H9 (cell line): Measurements from ENCODE around the gene PCLAF. TPM values are rescaled to one million over a fixed set of nuclear protein-coding genes. Genes with fewer than 3 reads are reported as not detected.
"Not testable (repeated sequence)": the region's sequence is repeated elsewhere in the genome, so short reads cannot be mapped to it uniquely, and the experiment has no call there.

Source experiments
- DNase-seq: peaks from one replicate; pipeline ENCODE4 v3.0.0-alpha.2; 2017
- H2AFZ ChIP-seq: one replicate; pipeline ENCODE4 v1.6.1; 2013; ENCODE audit warnings: mild to moderate bottlenecking, low read length, control low read depth, moderate library complexity
- H2AK5ac ChIP-seq: 2 replicates; pipeline ENCODE4 v1.6.1; 2013; ENCODE audit warnings: low read length, control low read depth, mixed read lengths; ENCODE audit not compliant: insufficient read length
- H2BK120ac ChIP-seq: one replicate; pipeline ENCODE4 v1.6.1; 2013; ENCODE audit warnings: low read depth, mild to moderate bottlenecking, low read length, control low read depth, inconsistent platforms; ENCODE audit not compliant: poor library complexity, severe bottlenecking
- H2BK12ac ChIP-seq: 2 replicates; pipeline ENCODE4 v1.6.1; 2013; ENCODE audit warnings: low read length, control low read depth, mixed read lengths, low read depth; ENCODE audit not compliant: insufficient read length
- H2BK15ac ChIP-seq: 2 replicates; pipeline ENCODE4 v1.6.1; 2013; ENCODE audit warnings: low read depth, low read length, control low read depth
- H2BK20ac ChIP-seq: one replicate; pipeline ENCODE4 v1.6.1; 2013; ENCODE audit warnings: low read depth, mild to moderate bottlenecking, low read length, control low read depth, inconsistent platforms; ENCODE audit not compliant: poor library complexity, severe bottlenecking
- H2BK5ac ChIP-seq: 2 replicates; pipeline ENCODE4 v1.6.1; 2013; ENCODE audit warnings: low read length, control low read depth, mixed read lengths; ENCODE audit not compliant: insufficient read length
- H3K14ac ChIP-seq: 2 replicates; pipeline ENCODE4 v1.6.1; 2013; ENCODE audit warnings: low read length, control low read depth; ENCODE audit not compliant: insufficient read depth
- H3K18ac ChIP-seq: 2 replicates; pipeline ENCODE4 v1.6.1; 2013; ENCODE audit warnings: low read depth, mild to moderate bottlenecking, mixed read lengths, low read length, control low read depth; ENCODE audit not compliant: insufficient read length
- H3K23ac ChIP-seq: 2 replicates; pipeline ENCODE4 v1.6.1; 2013; ENCODE audit warnings: low read length, control low read depth, mixed read lengths, low read depth; ENCODE audit not compliant: insufficient read length
- H3K23me2 ChIP-seq: 2 replicates; pipeline ENCODE4 v1.6.1; 2013; ENCODE audit warnings: low read depth, mild to moderate bottlenecking, mixed read lengths, low read length, control low read depth; ENCODE audit not compliant: insufficient read length, poor library complexity, severe bottlenecking
- H3K27ac ChIP-seq: 2 replicates; pipeline ENCODE4 v1.5.1; 2013; ENCODE audit warnings: low read length, control low read depth, mixed read lengths, low read depth; ENCODE audit not compliant: insufficient read length
- H3K27me3 ChIP-seq: 2 replicates; pipeline ENCODE4 v1.6.1; 2013; ENCODE audit warnings: low read length, control low read depth, inconsistent platforms; ENCODE audit not compliant: insufficient read depth
- H3K4ac ChIP-seq: 2 replicates; pipeline ENCODE4 v1.6.1; 2013; ENCODE audit warnings: low read depth, mild to moderate bottlenecking, control low read depth, inconsistent platforms, low read length, moderate library complexity
- H3K4me1 ChIP-seq: 2 replicates; pipeline ENCODE4 v1.6.1; 2013; ENCODE audit warnings: low read length, control low read depth, inconsistent platforms; ENCODE audit not compliant: insufficient read depth
- H3K4me2 ChIP-seq: 2 replicates; pipeline ENCODE4 v1.6.1; 2013; ENCODE audit warnings: low read length, control low read depth, mixed read lengths; ENCODE audit not compliant: insufficient read length, insufficient read depth
- H3K56ac ChIP-seq: 2 replicates; pipeline ENCODE4 v1.6.1; 2013; ENCODE audit warnings: low read depth, mild to moderate bottlenecking, mixed read lengths, low read length, control low read depth; ENCODE audit not compliant: insufficient read length
- H3K79me1 ChIP-seq: 2 replicates; pipeline ENCODE4 v1.6.1; 2013; ENCODE audit warnings: low read depth, mild to moderate bottlenecking, moderate library complexity, low read length, control low read depth, inconsistent platforms; ENCODE audit not compliant: insufficient read depth, poor library complexity, severe bottlenecking
- H3K79me2 ChIP-seq: 2 replicates; pipeline ENCODE4 v1.6.1; 2013; ENCODE audit warnings: low read length, control low read depth, inconsistent platforms; ENCODE audit not compliant: insufficient read depth
- H3K9ac ChIP-seq: 2 replicates; pipeline ENCODE4 v1.6.1; 2013; ENCODE audit warnings: low read length, control low read depth, mixed read lengths; ENCODE audit not compliant: insufficient read length; ENCODE audit errors: extremely low read depth
- H3K9me3 ChIP-seq: one replicate; pipeline ENCODE4 v1.6.1; 2013; ENCODE audit warnings: low read depth, low read length, inconsistent platforms; ENCODE audit not compliant: control insufficient read depth
- H3T11ph ChIP-seq: one replicate; pipeline ENCODE4 v1.6.1; 2013; ENCODE audit warnings: mild to moderate bottlenecking, low read length, control low read depth, inconsistent platforms
- H4K20me1 ChIP-seq: one replicate; pipeline ENCODE4 v1.6.1; 2013; ENCODE audit not compliant: control insufficient read depth, insufficient read length, insufficient read depth
- H4K5ac ChIP-seq: 2 replicates; pipeline ENCODE4 v1.6.1; 2013; ENCODE audit warnings: low read depth, mild to moderate bottlenecking, mixed read lengths, low read length, control low read depth; ENCODE audit not compliant: insufficient read length
- H4K8ac ChIP-seq: replicated peaks from 2 replicates; pipeline ENCODE4 v1.6.1; 2013; ENCODE audit warnings: low read length, control low read depth, mixed read lengths, low read depth; ENCODE audit not compliant: insufficient read length
- H4K91ac ChIP-seq: 2 replicates; pipeline ENCODE4 v1.6.1; 2013; ENCODE audit warnings: low read depth, mild to moderate bottlenecking, moderate library complexity, mixed read lengths, low read length, control low read depth; ENCODE audit not compliant: insufficient read length
- H3K27ac Mint-ChIP-seq, 3 experiments: 2 replicates in 2 of 3; 3 replicates in 1 of 3; pipeline ENCODE4 v1.8.0; 2020 to 2021; ENCODE audit warnings: mixed read lengths in 3 of 3, mild to moderate bottlenecking in 1 of 3, moderate library complexity in 1 of 3
- H3K27me3 Mint-ChIP-seq: 2 replicates; pipeline ENCODE4 v1.8.0; 2021; ENCODE audit warnings: low read depth, mild to moderate bottlenecking, moderate library complexity, mixed read lengths
- H3K36me3 Mint-ChIP-seq, 3 experiments: 2 replicates in 2 of 3; 3 replicates in 1 of 3; pipeline ENCODE4 v1.8.0; 2020 to 2021; ENCODE audit warnings: low read depth in 3 of 3, mixed read lengths in 3 of 3; ENCODE audit not compliant: insufficient read depth in 1 of 3
- H3K4me1 Mint-ChIP-seq, 2 experiments: 2 replicates each; pipeline ENCODE4 v1.8.0; 2020; ENCODE audit warnings: mixed read lengths in 2 of 2
- H3K4me3 Mint-ChIP-seq, 2 experiments: 2 replicates in 1 of 2; 3 replicates in 1 of 2; pipeline ENCODE4 v1.8.0; 2020 to 2021; ENCODE audit warnings: mild to moderate bottlenecking in 2 of 2, mixed read lengths in 2 of 2, moderate library complexity in 1 of 2
- H3K9me3 Mint-ChIP-seq, 2 experiments: 2 replicates in 1 of 2; 3 replicates in 1 of 2; pipeline ENCODE4 v1.8.0; 2020; ENCODE audit warnings: mild to moderate bottlenecking in 2 of 2, mixed read lengths in 2 of 2, moderate library complexity in 1 of 2
- CTCF ChIP-seq: fragments of 200-600 bp; sonication (generic); conservative IDR thresholded peaks from 3 replicates; pipeline ENCODE4 v1.8.0; 2021; ENCODE audit warnings: antibody characterized with exemption, mild to moderate bottlenecking
- WGBS: extraction: QIAGEN DNeasy Blood & Tissue Kit; methylation state at CpG from one replicate; pipeline ENCODE4 v1.1.7; 2013; ENCODE audit warnings: missing lambda C conversion rate, low lambda C conversion rate, mixed read lengths; ENCODE audit not compliant: insufficient read length; ENCODE audit errors: extremely low coverage; 5-methylcytosine and 5-hydroxymethylcytosine counted together
- total RNA-seq: library from RNA; stranded (reverse); gene quantifications from 2 replicates; pipeline ENCODE4 v1.2.1, GENCODE V29; 2021

Gene PCLAF
- total RNA-seq, 1 experiment from 2014 or later = 65.6 TPM

- no peak for DNase-seq
- Histone ChIP-seq H3K9ac (no peak overlapping the region), H2BK5ac (no peak overlapping the region), H3K18ac (no peak overlapping the region), H4K5ac (no peak overlapping the region), H3K79me2 (no peaks in the 10 kb centered on the region), H2AFZ (no peak overlapping the region), H4K20me1 (no peaks in the 10 kb centered on the region), H2BK20ac (no peak overlapping the region), H3K79me1 (peaks cover 3% of the 10 kb centered on the region), H4K91ac (no peak overlapping the region), H3K23ac (no peak overlapping the region), H2BK120ac (no peak overlapping the region), H3K14ac (no peak overlapping the region), H3K4me2 (no peak overlapping the region), H3K4me1 (no peaks in the 10 kb centered on the region), H3K9me3 (no peaks in the 10 kb centered on the region), H2BK15ac (no peak overlapping the region), H3K27ac (no peak overlapping the region), H2BK12ac (no peak overlapping the region), H2AK5ac (no peak overlapping the region), H3K4ac (no peak overlapping the region), H3T11ph (no peak overlapping the region), H4K8ac (no peak overlapping the region), H3K56ac (no peak overlapping the region), H3K23me2 (no peaks in the 10 kb centered on the region), H3K27me3 (no peaks in the 10 kb centered on the region)
- Mint-ChIP-seq H3K4me3 (no peak overlapping the region), H3K4me1 (peaks cover 10 to 25% of the 10 kb centered on the region in 2 experiments), H3K27ac (no peak overlapping the region), H3K36me3 (peaks cover 3 to 13% (median 4%) of the 10 kb centered on the region in 3 experiments; a peak in 6 of 7 replicates), H3K27me3 (no peaks in the 10 kb centered on the region), H3K9me3 (no peaks in the 10 kb centered on the region; a peak in 1 of 5 replicates)
- no peak for TF ChIP-seq CTCF
- no CpG with 5 or more reads among the region's 2 CpGs for WGBS
These were observed 2.5 kb upstream of the PCLAF start for GRCh38 chr15:64383760-64384159.

DNA sequence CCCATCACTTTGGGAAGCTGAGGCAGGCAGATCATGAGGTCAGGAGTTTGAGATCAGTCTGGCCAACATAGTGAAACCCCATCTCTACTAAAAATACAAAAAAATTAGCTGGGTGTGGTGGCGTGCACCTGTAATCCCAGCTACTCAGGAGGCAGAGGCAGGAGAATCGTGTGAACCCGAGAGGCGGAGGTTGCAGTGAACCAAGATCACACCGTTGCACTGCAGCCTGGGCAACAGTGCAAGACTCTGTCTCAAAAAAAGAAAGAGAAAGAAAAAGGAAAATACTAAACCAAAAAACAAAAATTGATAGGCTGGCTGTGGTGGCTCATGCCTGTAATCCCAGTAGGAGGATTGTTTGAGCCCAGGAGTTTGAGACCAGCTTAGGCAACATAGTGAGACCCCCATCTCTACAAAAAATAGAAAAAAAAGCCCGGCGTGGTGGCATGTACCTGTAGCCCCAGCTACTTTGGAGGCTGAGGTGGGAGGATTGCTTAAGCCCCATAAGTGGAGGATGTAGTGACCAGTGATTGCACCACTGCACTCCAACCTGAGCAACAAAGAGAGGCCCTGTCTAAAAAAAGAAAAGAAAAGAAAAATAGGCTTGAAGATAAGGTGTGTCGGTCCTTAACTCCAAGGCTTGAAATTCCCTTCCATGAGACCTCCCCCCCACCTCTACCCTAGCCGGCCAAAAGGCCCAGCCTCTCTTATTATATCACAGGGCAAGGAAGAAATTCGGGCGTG is 941 bp downstream of the PCLAF start:
- H3K4me1 Mint-ChIP-seq = peaks cover 10 to 19% of the 10 kb centered on the region in 2 experiments
- H3K27ac ChIP-seq, H2BK20ac ChIP-seq, H2BK5ac ChIP-seq, H4K20me1 ChIP-seq, H3K4me1 ChIP-seq, H3K9me3 Mint-ChIP-seq, H3K27me3 Mint-ChIP-seq, H3K79me2 ChIP-seq, H2BK15ac ChIP-seq, H3K23ac ChIP-seq, H2AK5ac ChIP-seq, H3T11ph ChIP-seq, H4K5ac ChIP-seq, DNase-seq, H2BK120ac ChIP-seq, H3K4ac ChIP-seq, H4K91ac ChIP-seq, H2BK12ac ChIP-seq, H3K14ac ChIP-seq, H2AFZ ChIP-seq, H3K79me1 ChIP-seq, H4K8ac ChIP-seq, H3K27me3 ChIP-seq, H3K56ac ChIP-seq, H3K9me3 ChIP-seq, H3K18ac ChIP-seq, H3K23me2 ChIP-seq: not testable (repeated sequence)
- H3K27ac Mint-ChIP-seq = peak overlapping the region in 2 of 3 experiments; percentile 68 to 83; a peak in 4 of 7 replicates
- H3K36me3 Mint-ChIP-seq = peaks cover 11 to 25% (median 23%) of the 10 kb centered on the region in 3 experiments
- H3K4me2 ChIP-seq = peak overlapping the region; percentile 84
- peak overlapping the region; percentile 94 for H3K9ac ChIP-seq
- WGBS = no CpG with 5 or more reads among the region's 11 CpGs
- H3K4me3 Mint-ChIP-seq = peak overlapping the region; percentile 91 to 95
